ENCODE results near the gene DUSP3. TPM values are rescaled to one million over a fixed set of nuclear protein-coding genes. Genes with fewer than 3 reads are reported as not detected.

DUSP3 gene
- total RNA-seq, 1 donor from 2014 or later = 36.4 TPM

- Mint-ChIP-seq H3K4me1 (ENCODE audit: unreplicated experiment) (peaks cover 37% of the 10 kb centered on the region), H3K4me3 (ENCODE audit: unreplicated experiment) (no peak overlapping the region), H3K36me3 (ENCODE audit: unreplicated experiment) (no peaks in the 10 kb centered on the region), H3K27ac (ENCODE audit: unreplicated experiment) (no peak overlapping the region), H3K27me3 (ENCODE audit: unreplicated experiment) (no peaks in the 10 kb centered on the region), H3K9me3 (ENCODE audit: unreplicated experiment) (no peaks in the 10 kb centered on the region)
- no peak for TF ChIP-seq CTCF (IDR thresholded peaks at IDR 0.05)
- no peak for DNase-seq (ENCODE audit: extremely low spot score, unreplicated experiment)
Measured at GRCh38 chr17:43722269-43722619, 56.5 kb downstream of the DUSP3 start.

GRCh38 chr17:43721537-43722268 lies 57.1 kb downstream of the DUSP3 start:
- Mint-ChIP-seq H3K36me3 (ENCODE audit: unreplicated experiment) (no peaks in the 10 kb centered on the region), H3K9me3 (ENCODE audit: unreplicated experiment) (no peaks in the 10 kb centered on the region), H3K4me1 (ENCODE audit: unreplicated experiment) (peaks cover 37% of the 10 kb centered on the region), H3K27ac (ENCODE audit: unreplicated experiment) (no peak overlapping the region), H3K4me3 (ENCODE audit: unreplicated experiment) (peak overlapping the region; percentile 66), H3K27me3 (ENCODE audit: unreplicated experiment) (no peaks in the 10 kb centered on the region)
- no peak for TF ChIP-seq CTCF (IDR thresholded peaks at IDR 0.05)
- DNase-seq (ENCODE audit: extremely low spot score, unreplicated experiment) = no peak

GRCh38 chr17:43720311-43721060 lies 58.3 kb downstream of the DUSP3 start:
- peak; percentile 87 for DNase-seq (ENCODE audit: extremely low spot score, unreplicated experiment)
- no peak for TF ChIP-seq CTCF (IDR thresholded peaks at IDR 0.05)
- H3K4me1 Mint-ChIP-seq (ENCODE audit: unreplicated experiment) = peaks cover 37% of the 10 kb centered on the region
- H3K9me3 Mint-ChIP-seq (ENCODE audit: unreplicated experiment) = no peaks in the 10 kb centered on the region
- H3K4me3 Mint-ChIP-seq (ENCODE audit: unreplicated experiment) = peak overlapping the region; percentile 66
- H3K27ac Mint-ChIP-seq (ENCODE audit: unreplicated experiment) = peak overlapping the region; percentile 35
- no peaks in the 10 kb centered on the region for H3K27me3 Mint-ChIP-seq (ENCODE audit: unreplicated experiment)
- H3K36me3 Mint-ChIP-seq (ENCODE audit: unreplicated experiment) = no peaks in the 10 kb centered on the region

GRCh38 chr17:43719578-43719977 lies 59.2 kb downstream of the DUSP3 start:
- no peak for TF ChIP-seq CTCF (IDR thresholded peaks at IDR 0.05)
- Mint-ChIP-seq H3K27me3 (ENCODE audit: unreplicated experiment) (no peaks in the 10 kb centered on the region), H3K4me3 (ENCODE audit: unreplicated experiment) (peak overlapping the region; percentile 66), H3K9me3 (ENCODE audit: unreplicated experiment) (no peaks in the 10 kb centered on the region), H3K4me1 (ENCODE audit: unreplicated experiment) (peaks cover 37% of the 10 kb centered on the region), H3K27ac (ENCODE audit: unreplicated experiment) (no peak overlapping the region), H3K36me3 (ENCODE audit: unreplicated experiment) (no peaks in the 10 kb centered on the region)
- no peak for DNase-seq (ENCODE audit: extremely low spot score, unreplicated experiment)

GRCh38 chr17:43718544-43718943 lies 60.2 kb downstream of the DUSP3 start:
- H3K36me3 Mint-ChIP-seq (ENCODE audit: unreplicated experiment) = no peaks in the 10 kb centered on the region
- H3K4me1 Mint-ChIP-seq (ENCODE audit: unreplicated experiment) = peaks cover 36% of the 10 kb centered on the region
- DNase-seq (ENCODE audit: extremely low spot score, unreplicated experiment) = no peak
- no peak for TF ChIP-seq CTCF (IDR thresholded peaks at IDR 0.05)
- no peaks in the 10 kb centered on the region for H3K9me3 Mint-ChIP-seq (ENCODE audit: unreplicated experiment)
- peaks cover 4% of the 10 kb centered on the region for H3K27me3 Mint-ChIP-seq (ENCODE audit: unreplicated experiment)
- H3K4me3 Mint-ChIP-seq (ENCODE audit: unreplicated experiment) = no peak overlapping the region
- H3K27ac Mint-ChIP-seq (ENCODE audit: unreplicated experiment) = no peak overlapping the region
